BJ (cell line): ENCODE data around the gene POGZ. TPM values are rescaled to one million over a fixed set of nuclear protein-coding genes. Genes with fewer than 3 reads are reported as not detected.

Experiments
- CTCF ChIA-PET: fragments of 350-600 bp; formaldehyde crosslinking; extraction: SDS; loops from one replicate; lab custom pipeline; 2021; ENCODE audit warnings: antibody characterized with exemption, inconsistent platforms; lab: Yijun Ruan, JAX
- POLR2A ChIA-PET: fragments of 300-600 bp; sonication (Branson Sonifier 250); formaldehyde crosslinking; extraction: SDS; loops from one replicate; lab custom pipeline; 2021; ENCODE audit warnings: antibody characterized with exemption; lab: Charles Lee
- DNase-seq: peaks from one replicate; pipeline ENCODE4 v3.0.0-alpha.2; 2011; ENCODE audit warnings: low read depth
- H3K27me3 ChIP-seq: 2 replicates; pipeline ENCODE4 v1.6.0; 2011; ENCODE audit warnings: low read length; ENCODE audit not compliant: control insufficient read depth, insufficient read depth
- H3K36me3 ChIP-seq: 2 replicates; pipeline ENCODE4 v1.5.1; 2011; ENCODE audit warnings: low read length; ENCODE audit not compliant: control insufficient read depth, insufficient read depth
- H3K4me3 ChIP-seq: 2 replicates; pipeline ENCODE4 v1.5.1; 2011; ENCODE audit warnings: low read depth, mild to moderate bottlenecking, control low read depth, low read length
- CTCF ChIP-seq: IDR thresholded peaks from 2 replicates; pipeline ENCODE4 v1.5.1; 2011; ENCODE audit warnings: low read depth, mild to moderate bottlenecking, control low read depth, inconsistent platforms, low read length, moderate library complexity; ENCODE audit not compliant: insufficient read depth
- polyA plus RNA-seq: library from polyadenylated mRNA; depleted of rRNA; stranded (reverse); fragments of >200 nt; gene quantifications from 2 replicates; pipeline ENCODE4 v1.2.3, GENCODE V29; 2011

POGZ gene
- polyA plus RNA-seq, 1 experiment: 37.1 TPM

GRCh38 chr1:151486557-151486956, 27.3 kb upstream of the POGZ start:
- CTCF ChIA-PET: no interaction called here
- Histone ChIP-seq H3K4me3 (no peak overlapping the region), H3K36me3 (no peaks in the 10 kb centered on the region), H3K27me3 (peaks cover 3% of the 10 kb centered on the region)
- POLR2A ChIA-PET: no interaction called here
- no peak for DNase-seq
- no peak for TF ChIP-seq CTCF

GRCh38 chr1:151485685-151486255, 26.5 kb upstream of the POGZ start:
- Histone ChIP-seq H3K27me3 (peaks cover 3% of the 10 kb centered on the region), H3K4me3 (no peak overlapping the region), H3K36me3 (no peaks in the 10 kb centered on the region)
- no peak for DNase-seq
- ChIA-PET CTCF (no interaction called here), POLR2A (no interaction called here)
- no peak for TF ChIP-seq CTCF

DNA sequence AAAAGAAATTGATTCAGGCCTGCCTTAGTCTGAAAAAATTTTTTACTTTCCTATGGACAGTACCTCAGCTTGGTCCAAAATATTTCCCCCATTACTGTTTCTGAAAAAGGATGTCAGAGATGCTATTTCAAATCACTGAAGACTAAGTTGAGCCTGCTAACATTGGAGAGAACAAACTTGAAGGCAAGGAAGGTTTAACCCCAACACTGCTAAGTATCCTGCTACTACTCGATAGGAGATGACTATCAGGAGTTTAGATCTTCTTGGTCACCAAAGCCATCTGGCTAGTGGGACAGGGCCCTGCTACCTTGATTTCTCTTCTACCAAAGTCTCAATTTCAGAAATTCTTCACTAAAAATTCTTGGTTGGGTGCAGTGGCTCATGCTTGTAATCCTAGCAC, 22.7 kb upstream of the POGZ start:
- Histone ChIP-seq H3K27me3 (peaks cover 3% of the 10 kb centered on the region), H3K36me3 (no peaks in the 10 kb centered on the region), H3K4me3 (no peak overlapping the region)
- no peak for TF ChIP-seq CTCF
- CTCF ChIA-PET: no interaction called here
- no peak for DNase-seq
- POLR2A ChIA-PET: no interaction called here

GRCh38 chr1:151479462-151479861, 20.2 kb upstream of the POGZ start:
- TF ChIP-seq CTCF: no peak
- no peak for DNase-seq
- Histone ChIP-seq H3K36me3 (no peaks in the 10 kb centered on the region), H3K27me3 (peaks cover 2% of the 10 kb centered on the region; the same call in 1 of the 2 replicates), H3K4me3 (no peak overlapping the region)
- POLR2A ChIA-PET: no interaction called here
- CTCF ChIA-PET: interaction anchor here (1.2 kb wide), 1 partner anchor 15 kb away, joined by 3 read pairs; no protein-coding TSS in a partner anchor

DNA sequence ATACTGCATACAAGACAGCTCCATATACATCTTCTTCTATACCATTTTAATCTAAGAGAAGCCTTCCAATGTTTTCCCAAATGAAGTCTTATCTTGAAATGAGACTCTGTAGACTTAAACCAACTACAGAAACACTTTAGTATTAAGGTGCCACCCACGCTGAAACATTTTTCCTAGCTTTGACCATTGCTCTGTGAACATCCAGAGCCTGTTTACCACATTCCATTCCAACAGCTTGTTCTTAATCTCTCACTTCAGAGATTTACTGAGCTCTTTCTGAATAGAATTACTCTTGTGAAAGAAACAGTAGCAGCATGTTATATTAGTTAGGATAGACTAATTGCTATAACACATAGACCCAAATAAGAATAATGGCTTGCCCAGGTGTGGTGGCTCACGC, 19.6 kb upstream of the POGZ start:
- Histone ChIP-seq H3K36me3 (no peaks in the 10 kb centered on the region), H3K4me3 (no peak overlapping the region), H3K27me3 (peaks cover 2% of the 10 kb centered on the region; the same call in 1 of the 2 replicates)
- POLR2A ChIA-PET: no interaction called here
- CTCF ChIA-PET: interaction anchor here (0.6 to 1.2 kb wide), 2 partner anchors 16 to 59 kb away, joined by 3 to 4 read pairs; no protein-coding TSS in a partner anchor
- no peak for DNase-seq
- no peak for TF ChIP-seq CTCF
